Adrenal gland (tissue), 12 donors: Measurements from ENCODE around the gene ADAMTS13. TPM values are rescaled to one million over a fixed set of nuclear protein-coding genes. Genes with fewer than 3 reads are reported as not detected.

Source experiments
- DNase-seq, 7 donors: peaks; one replicate each; pipeline ENCODE4 v3.0.0-alpha.2; 2019 to 2020
- H3K27ac ChIP-seq, 5 donors: fragments of 200-600 bp; sonication (generic) in 4 of 5; 1 replicate in 3 of 5; 2 replicates in 2 of 5; pipeline versions ENCODE4 v1.5.1 to v1.8.0; 2016 to 2020; ENCODE audit warnings: mild to moderate bottlenecking in 1 of 5
- H3K27me3 ChIP-seq: fragments of 200-600 bp; 2 replicates; pipeline ENCODE4 v1.8.0; 2021
- H3K36me3 ChIP-seq, 2 donors: fragments of 200-600 bp; replicated peaks in 1 of 2; 1 replicate in 1 of 2; 2 replicates in 1 of 2; pipeline versions ENCODE4 v1.5.1 to v1.8.0; 2018 to 2022
- H3K4me1 ChIP-seq, 2 donors: fragments of 200-600 bp; replicated peaks in 1 of 2; 1 replicate in 1 of 2; 2 replicates in 1 of 2; pipeline versions ENCODE4 v1.5.1 to v1.8.0; 2018 to 2021
- H3K4me3 ChIP-seq, 4 donors: fragments of 200-600 bp; sonication (generic) in 3 of 4; one replicate each; pipeline ENCODE4 v1.5.1; 2016 to 2018
- H3K9me3 ChIP-seq, 3 donors: fragments of 200-600 bp; sonication (generic) in 1 of 3; replicated peaks in 1 of 3; 1 replicate in 2 of 3; 2 replicates in 1 of 3; pipeline versions ENCODE4 v1.5.1 to v1.8.0; 2016 to 2021
- CTCF ChIP-seq, 6 experiments: fragments of 450-650 bp in 4 of 6; fragments of 200-600 bp in 2 of 6; sonication (generic) in 1 of 6; IDR thresholded peaks; 1 replicate in 5 of 6; 2 replicates in 1 of 6; pipeline versions ENCODE4 v1.5.1 to v1.8.0; 2016 to 2021; ENCODE audit warnings: antibody characterized with exemption in 6 of 6, mild to moderate bottlenecking in 2 of 6, moderate library complexity in 1 of 6
- POLR2A ChIP-seq, 2 donors: fragments of 450-650 bp; IDR thresholded peaks; one replicate each; pipeline ENCODE4 v1.6.1; 2017; ENCODE audit warnings: antibody characterized with exemption in 2 of 2, mild to moderate bottlenecking in 2 of 2, moderate library complexity in 1 of 2
- WGBS, 4 donors: extraction: QIAGEN DNeasy Blood & Tissue Kit in 2 of 4; methylation state at CpG; one replicate each; pipeline versions ENCODE4 v1.1.5 to v1.1.7; 2013 to 2017; 5-methylcytosine and 5-hydroxymethylcytosine counted together
- intact Hi-C, 2 donors: fragments of 100-400 bp; cut with DNase I; formaldehyde crosslinking; loops; one replicate each; pipeline versions ENCODE4 v1.14.1 to v1.15.0; 2022 to 2023
- polyA plus RNA-seq, 3 donors: library from polyadenylated mRNA; stranded (reverse); fragments of 200-250 nt in 2 of 3; fragments of 350-450 nt in 1 of 3; fragmentation: Illumina TruSeq in 1 of 3; extraction: RNeasy Lipid Tissue Mini Kit (QIAGEN cat#74804) in 1 of 3; gene quantifications; one replicate each; pipeline ENCODE4 v1.2.3, GENCODE V29; 2013 to 2014
- total RNA-seq, 9 donors: library from RNA; depleted of rRNA in 4 of 9; stranded (reverse); fragments of >200 nt in 4 of 9; fragments of 120-200 nt in 1 of 9; fragmentation: NEBNext Ultra II Directional in 1 of 9; extraction: Animal tissue kit (Norgen Biotek cat#: 25700) in 1 of 9; gene quantifications; one replicate each; pipeline versions ENCODE4 v1.1.0 to v1.2.4, GENCODE V29; 2013 to 2023
- donor health status: healthy with polysubstance abuse.
- donor health status: Bipolar disorder and iron deficiency.
- donor health status: DM: yes; HTN: yes; CAD: no.
- donor health status: DM: no; HTN: no; CAD: no.
- donor health status: DM: no; HTN: no; CAD: no.
- donor health status: DM: yes; HTN: yes; CAD: no.

The ADAMTS13 gene
- total and polyA plus RNA-seq, 12 donors, result 0.15 to 19.9 (median 2.0) TPM

GRCh38 chr9:133453651-133454050 lies 31.5 kb downstream of the ADAMTS13 start:
- no peaks in the 10 kb centered on the region for H3K9me3 ChIP-seq
- TF ChIP-seq POLR2A (IDR thresholded peaks at IDR 0.05) (no peak), CTCF (IDR thresholded peaks at IDR 0.05) (no peak)
- no peak overlapping the region for H3K4me3 ChIP-seq
- peaks cover 0 to 2% of the 10 kb centered on the region in 2 donors for H3K4me1 ChIP-seq
- H3K27ac ChIP-seq, result no peak overlapping the region
- no peaks in the 10 kb centered on the region for H3K27me3 ChIP-seq
- no peaks in the 10 kb centered on the region for H3K36me3 ChIP-seq
- intact Hi-C loops, result no loop called here
- 76 to 84% (median 79%) methylated on average over 10 to 11 of the region's 11 CpGs for WGBS, 4 donors
- no peak for DNase-seq

- 70 to 84% (median 78%) methylated on average over 2 to 19 of the region's 19 CpGs for WGBS, 4 donors
- Histone ChIP-seq H3K27ac (no peak overlapping the region), H3K27me3 (no peaks in the 10 kb centered on the region), H3K36me3 (no peaks in the 10 kb centered on the region), H3K4me3 (no peak overlapping the region), H3K4me1 (peaks cover 0 to 9% of the 10 kb centered on the region in 2 donors), H3K9me3 (no peaks in the 10 kb centered on the region)
- intact Hi-C loops, result no loop called here
- TF ChIP-seq POLR2A (IDR thresholded peaks at IDR 0.05) (no peak), CTCF (IDR thresholded peaks at IDR 0.05) (no peak)
- no peak for DNase-seq
These were observed 32.2 kb downstream of the ADAMTS13 start for GRCh38 chr9:133454325-133454724.

GRCh38 chr9:133454943-133455673 lies 32.9 kb downstream of the ADAMTS13 start:
- intact Hi-C loops, result no loop called here

GRCh38 chr9:133455936-133456335 lies 33.8 kb downstream of the ADAMTS13 start:
- no peak for TF ChIP-seq POLR2A (IDR thresholded peaks at IDR 0.05)
- no peak for TF ChIP-seq CTCF (IDR thresholded peaks at IDR 0.05)
- intact Hi-C loops, result no loop called here
- H3K27ac ChIP-seq, result no peak overlapping the region

More at GRCh38 chr9:133454943-133455673, 32.9 kb downstream of the ADAMTS13 start:
- 77 to 95% (median 92%) methylated on average over 9 to 20 of the region's 20 CpGs for WGBS, 4 donors
- H3K4me3 ChIP-seq, result no peak overlapping the region
- DNase-seq, result no peak
- peaks cover 0 to 9% of the 10 kb centered on the region in 2 donors for H3K4me1 ChIP-seq
- no peaks in the 10 kb centered on the region for H3K9me3 ChIP-seq
- no peak for TF ChIP-seq CTCF (IDR thresholded peaks at IDR 0.05)
- TF ChIP-seq POLR2A (IDR thresholded peaks at IDR 0.05), result no peak
- H3K36me3 ChIP-seq, result no peaks in the 10 kb centered on the region
- no peak overlapping the region for H3K27ac ChIP-seq
- no peaks in the 10 kb centered on the region for H3K27me3 ChIP-seq

More at GRCh38 chr9:133455936-133456335, 33.8 kb downstream of the ADAMTS13 start:
- no peaks in the 10 kb centered on the region for H3K36me3 ChIP-seq
- H3K4me3 ChIP-seq, result no peak overlapping the region
- H3K27me3 ChIP-seq, result no peaks in the 10 kb centered on the region
- no peak for DNase-seq
- H3K4me1 ChIP-seq, result peaks cover 0 to 16% of the 10 kb centered on the region in 2 donors
- H3K9me3 ChIP-seq, result no peaks in the 10 kb centered on the region
- 75 to 95% (median 88%) methylated on average over 3 to 11 of the region's 11 CpGs; no CpG with 5 or more reads in 1 of the 4 donors for WGBS, 4 donors
